ENCODE data around the gene EMILIN3.

EMILIN3 gene

GRCh38 chr20:41347523-41348429, 18.8 kb downstream of the EMILIN3 start:
- DNase-seq (ENCODE audit: low spot score in 2 of 2), result no peak
- Mint-ChIP-seq H3K4me3 (no peak overlapping the region), H3K4me1 (no peaks in the 10 kb centered on the region), H3K27me3 (peaks cover 18% of the 10 kb centered on the region), H3K36me3 (ENCODE audit: insufficient read depth) (no peaks in the 10 kb centered on the region), H3K9me3 (no peaks in the 10 kb centered on the region), H3K27ac (ENCODE audit: low read depth) (no peak overlapping the region)
- no peak for ATAC-seq (replicated peaks; ENCODE audit: extremely low read depth, poor library complexity, severe bottlenecking)

- Mint-ChIP-seq H3K27me3 (peaks cover 8% of the 10 kb centered on the region), H3K36me3 (ENCODE audit: insufficient read depth) (no peaks in the 10 kb centered on the region), H3K4me3 (no peak overlapping the region), H3K4me1 (no peaks in the 10 kb centered on the region), H3K27ac (ENCODE audit: low read depth) (no peak overlapping the region), H3K9me3 (no peaks in the 10 kb centered on the region)
- no peak for DNase-seq (ENCODE audit: low spot score in 2 of 2)
- no peak for ATAC-seq (replicated peaks; ENCODE audit: extremely low read depth, poor library complexity, severe bottlenecking)
Measured at GRCh38 chr20:41345729-41346067, 20.9 kb downstream of the EMILIN3 start.

GRCh38 chr20:41344938-41345728, 21.5 kb downstream of the EMILIN3 start:
- no peaks in the 10 kb centered on the region for H3K36me3 Mint-ChIP-seq (ENCODE audit: insufficient read depth)
- no peak for DNase-seq (ENCODE audit: low spot score in 2 of 2)
- peaks cover 4% of the 10 kb centered on the region for H3K4me1 Mint-ChIP-seq
- H3K4me3 Mint-ChIP-seq, result no peak overlapping the region
- no peaks in the 10 kb centered on the region for H3K9me3 Mint-ChIP-seq
- H3K27ac Mint-ChIP-seq (ENCODE audit: low read depth), result no peak overlapping the region
- peaks cover 2% of the 10 kb centered on the region for H3K27me3 Mint-ChIP-seq
- ATAC-seq (replicated peaks; ENCODE audit: extremely low read depth, poor library complexity, severe bottlenecking), result no peak

GRCh38 chr20:41344477-41344876, 22.1 kb downstream of the EMILIN3 start:
- Mint-ChIP-seq H3K9me3 (no peaks in the 10 kb centered on the region), H3K4me3 (no peak overlapping the region), H3K36me3 (ENCODE audit: insufficient read depth) (no peaks in the 10 kb centered on the region), H3K27ac (ENCODE audit: low read depth) (no peak overlapping the region), H3K4me1 (peaks cover 10% of the 10 kb centered on the region), H3K27me3 (peaks cover 6% of the 10 kb centered on the region)
- ATAC-seq (replicated peaks; ENCODE audit: extremely low read depth, poor library complexity, severe bottlenecking), result no peak
- DNase-seq (ENCODE audit: low spot score in 2 of 2), result no peak

GRCh38 chr20:41342474-41343464, 23.8 kb downstream of the EMILIN3 start:
- no peaks in the 10 kb centered on the region for H3K9me3 Mint-ChIP-seq

GRCh38 chr20:41340327-41341055, 26.1 kb downstream of the EMILIN3 start, which contains the start of gene LPIN3:
Gene LPIN3 (plus strand): TSS chr20:41340821. CDS start chr20:41345804, 4,983 bp downstream.
- DNase-seq (ENCODE audit: low spot score in 2 of 2) (no peak), ATAC-seq (replicated peaks; ENCODE audit: extremely low read depth, poor library complexity, severe bottlenecking) (peak; percentile 43)
- Mint-ChIP-seq H3K36me3 (ENCODE audit: insufficient read depth) (no peaks in the 10 kb centered on the region), H3K4me3 (peak within 1 kb of the TSS; percentile 73), H3K27me3 (peaks cover 9% of the 10 kb centered on the region), H3K4me1 (peaks cover 11% of the 10 kb centered on the region), H3K27ac (ENCODE audit: low read depth) (no peak within 1 kb of the TSS), H3K9me3 (no peaks in the 10 kb centered on the region)

More at GRCh38 chr20:41342474-41343464, 23.8 kb downstream of the EMILIN3 start:
- H3K27ac Mint-ChIP-seq (ENCODE audit: low read depth), result no peak overlapping the region
- H3K4me1 Mint-ChIP-seq, result peaks cover 11% of the 10 kb centered on the region
- DNase-seq (ENCODE audit: low spot score in 2 of 2) (no peak), ATAC-seq (replicated peaks; ENCODE audit: extremely low read depth, poor library complexity, severe bottlenecking) (no peak)
- no peaks in the 10 kb centered on the region for H3K36me3 Mint-ChIP-seq (ENCODE audit: insufficient read depth)
- H3K27me3 Mint-ChIP-seq, result peaks cover 9% of the 10 kb centered on the region
- no peak overlapping the region for H3K4me3 Mint-ChIP-seq

GRCh38 chr20:41339957-41340326, 26.7 kb downstream of the EMILIN3 start:
- Mint-ChIP-seq H3K4me3 (peak overlapping the region; percentile 73), H3K27ac (ENCODE audit: low read depth) (no peak overlapping the region), H3K4me1 (peaks cover 11% of the 10 kb centered on the region), H3K9me3 (no peaks in the 10 kb centered on the region), H3K27me3 (peaks cover 9% of the 10 kb centered on the region), H3K36me3 (ENCODE audit: insufficient read depth) (no peaks in the 10 kb centered on the region)
- peak; percentile 88 for ATAC-seq (replicated peaks; ENCODE audit: extremely low read depth, poor library complexity, severe bottlenecking)
- DNase-seq (ENCODE audit: low spot score in 2 of 2), result peak; percentile 72 to 86

- Mint-ChIP-seq H3K9me3 (no peaks in the 10 kb centered on the region), H3K27ac (ENCODE audit: low read depth) (no peak overlapping the region), H3K4me1 (peaks cover 11% of the 10 kb centered on the region), H3K27me3 (peaks cover 9% of the 10 kb centered on the region), H3K36me3 (ENCODE audit: insufficient read depth) (no peaks in the 10 kb centered on the region), H3K4me3 (no peak overlapping the region)
- ATAC-seq (replicated peaks; ENCODE audit: extremely low read depth, poor library complexity, severe bottlenecking) (no peak), DNase-seq (ENCODE audit: low spot score in 2 of 2) (no peak)
Measured at GRCh38 chr20:41336711-41337492, 29.7 kb downstream of the EMILIN3 start.

GRCh38 chr20:41335591-41335990, 31.0 kb downstream of the EMILIN3 start:
- H3K27me3 Mint-ChIP-seq, result peaks cover 9% of the 10 kb centered on the region
- H3K36me3 Mint-ChIP-seq (ENCODE audit: insufficient read depth), result no peaks in the 10 kb centered on the region
- no peak overlapping the region for H3K27ac Mint-ChIP-seq (ENCODE audit: low read depth)
- ATAC-seq (replicated peaks; ENCODE audit: extremely low read depth, poor library complexity, severe bottlenecking), result no peak
- no peak for DNase-seq (ENCODE audit: low spot score in 2 of 2)
- no peak overlapping the region for H3K4me3 Mint-ChIP-seq
- H3K9me3 Mint-ChIP-seq, result no peaks in the 10 kb centered on the region
- H3K4me1 Mint-ChIP-seq, result peaks cover 11% of the 10 kb centered on the region

- no peak for DNase-seq (ENCODE audit: low spot score in 2 of 2)
- ATAC-seq (replicated peaks; ENCODE audit: extremely low read depth, poor library complexity, severe bottlenecking), result no peak
- H3K36me3 Mint-ChIP-seq (ENCODE audit: insufficient read depth), result no peaks in the 10 kb centered on the region
Measured at GRCh38 chr20:41334443-41335421, 31.9 kb downstream of the EMILIN3 start.

More at GRCh38 chr20:41334443-41335421, 31.9 kb downstream of the EMILIN3 start:
- peaks cover 6% of the 10 kb centered on the region for H3K4me1 Mint-ChIP-seq
- H3K9me3 Mint-ChIP-seq, result no peaks in the 10 kb centered on the region
- H3K27ac Mint-ChIP-seq (ENCODE audit: low read depth), result no peak overlapping the region
- H3K4me3 Mint-ChIP-seq, result no peak overlapping the region
- H3K27me3 Mint-ChIP-seq, result peaks cover 5% of the 10 kb centered on the region
